Measurements from ENCODE around the gene LRTM2. TPM values are rescaled to one million over a fixed set of nuclear protein-coding genes. Genes with fewer than 3 reads are reported as not detected.
A peak's percentile ranks its signal among the peaks of the same experiment; 100 is the strongest.

The LRTM2 gene
- total RNA-seq, 1 experiment from 2014 or later: not detected

GRCh38 chr12:1776170-1776921 lies 44.0 kb upstream of the LRTM2 start:
- peak overlapping the region; percentile 62 for H3K27ac Mint-ChIP-seq (ENCODE audit: unreplicated experiment)
- H3K36me3 Mint-ChIP-seq (ENCODE audit: insufficient read depth, unreplicated experiment): peaks cover 75% of the 10 kb centered on the region
- H3K4me3 Mint-ChIP-seq (ENCODE audit: unreplicated experiment): no peak overlapping the region
- intact Hi-C loops (cut with micrococcal nuclease; ENCODE audit: unreplicated experiment): no loop called here
- Histone ChIP-seq H3K36me3 (ENCODE audit: control insufficient read depth, insufficient read depth, low read length) (peaks cover 4% of the 10 kb centered on the region), H3K4me1 (peaks cover 26% of the 10 kb centered on the region), H3K27me3 (replicated peaks; ENCODE audit: control insufficient read depth, insufficient read depth, low read length) (no peaks in the 10 kb centered on the region), H3K9me3 (no peaks in the 10 kb centered on the region), H3K4me3 (ENCODE audit: low read depth, low read length) (no peak overlapping the region)
- ChIA-PET POLR2A (interaction anchor here (0.6 to 1.4 kb wide), 2 partner anchors 9 to 85 kb away, joined by 3 read pairs; no protein-coding TSS in a partner anchor), CTCF (interaction anchor here (0.6 to 1.6 kb wide), 3 partner anchors 14 to 152 kb away, joined by 3 to 4 read pairs (median 4); no protein-coding TSS in a partner anchor)
- no TSS peak for BruUV-seq (replicated peaks)
- peak in 1 of 2 experiments; percentile 36 for DNase-seq
- H3K4me1 Mint-ChIP-seq (ENCODE audit: low read depth, unreplicated experiment): peaks cover 32% of the 10 kb centered on the region
- no peaks in the 10 kb centered on the region for H3K9me3 Mint-ChIP-seq (ENCODE audit: unreplicated experiment)
- no peaks in the 10 kb centered on the region for H3K27me3 Mint-ChIP-seq (ENCODE audit: insufficient read depth, unreplicated experiment)
- no peak for TF ChIP-seq CTCF (IDR thresholded peaks at IDR 0.05; ENCODE audit: insufficient read depth in 1 of 2, low read depth in 1 of 2, low read length in 1 of 2, severe bottlenecking in 1 of 2, unreplicated experiment in 1 of 2)

- ChIA-PET POLR2A (no interaction called here), CTCF (no interaction called here)
- no peak overlapping the region for H3K4me3 ChIP-seq (ENCODE audit: low read depth, low read length)
- no peaks in the 10 kb centered on the region for H3K9me3 ChIP-seq
- H3K9me3 Mint-ChIP-seq (ENCODE audit: unreplicated experiment): no peaks in the 10 kb centered on the region
- no peak overlapping the region for H3K4me3 Mint-ChIP-seq (ENCODE audit: unreplicated experiment)
- TF ChIP-seq CTCF (IDR thresholded peaks at IDR 0.05; ENCODE audit: insufficient read depth in 1 of 2, low read depth in 1 of 2, low read length in 1 of 2, severe bottlenecking in 1 of 2, unreplicated experiment in 1 of 2): no peak
- no peaks in the 10 kb centered on the region for H3K27me3 Mint-ChIP-seq (ENCODE audit: insufficient read depth, unreplicated experiment)
- H3K36me3 ChIP-seq (ENCODE audit: control insufficient read depth, insufficient read depth, low read length): peaks cover 4% of the 10 kb centered on the region
- H3K27me3 ChIP-seq (replicated peaks; ENCODE audit: control insufficient read depth, insufficient read depth, low read length): no peaks in the 10 kb centered on the region
- intact Hi-C loops (cut with micrococcal nuclease; ENCODE audit: unreplicated experiment): no loop called here
- H3K27ac Mint-ChIP-seq (ENCODE audit: unreplicated experiment): no peak overlapping the region
- H3K4me1 Mint-ChIP-seq (ENCODE audit: low read depth, unreplicated experiment): peaks cover 43% of the 10 kb centered on the region
- peaks cover 77% of the 10 kb centered on the region for H3K36me3 Mint-ChIP-seq (ENCODE audit: insufficient read depth, unreplicated experiment)
- no TSS peak for BruUV-seq (replicated peaks)
- H3K4me1 ChIP-seq: peaks cover 39% of the 10 kb centered on the region
- DNase-seq: no peak
These were observed 42.6 kb upstream of the LRTM2 start for GRCh38 chr12:1777798-1778197.

GRCh38 chr12:1778911-1779310 lies 41.5 kb upstream of the LRTM2 start:
- peaks cover 38% of the 10 kb centered on the region for H3K4me1 Mint-ChIP-seq (ENCODE audit: low read depth, unreplicated experiment)
- DNase-seq: no peak

More at GRCh38 chr12:1778911-1779310, 41.5 kb upstream of the LRTM2 start:
- POLR2A ChIA-PET: no interaction called here
- Mint-ChIP-seq H3K27me3 (ENCODE audit: insufficient read depth, unreplicated experiment) (no peaks in the 10 kb centered on the region), H3K9me3 (ENCODE audit: unreplicated experiment) (no peaks in the 10 kb centered on the region), H3K36me3 (ENCODE audit: insufficient read depth, unreplicated experiment) (peaks cover 78% of the 10 kb centered on the region), H3K27ac (ENCODE audit: unreplicated experiment) (no peak overlapping the region), H3K4me3 (ENCODE audit: unreplicated experiment) (no peak overlapping the region)
- Histone ChIP-seq H3K4me3 (ENCODE audit: low read depth, low read length) (no peak overlapping the region), H3K9me3 (no peaks in the 10 kb centered on the region), H3K4me1 (peaks cover 39% of the 10 kb centered on the region), H3K36me3 (ENCODE audit: control insufficient read depth, insufficient read depth, low read length) (peaks cover 2% of the 10 kb centered on the region; the same call in 1 of the 2 replicates), H3K27me3 (replicated peaks; ENCODE audit: control insufficient read depth, insufficient read depth, low read length) (no peaks in the 10 kb centered on the region)
- no peak for TF ChIP-seq CTCF (IDR thresholded peaks at IDR 0.05; ENCODE audit: insufficient read depth in 1 of 2, low read depth in 1 of 2, low read length in 1 of 2, severe bottlenecking in 1 of 2, unreplicated experiment in 1 of 2)
- CTCF ChIA-PET: no interaction called here
- intact Hi-C loops (cut with micrococcal nuclease; ENCODE audit: unreplicated experiment): no loop called here
- BruUV-seq (replicated peaks): TSS peak; percentile 5
